GM06990 (cell line): ENCODE results near the gene CDH18.

ENCODE experiments used
- DNase-seq: peaks from one replicate; pipeline ENCODE4 v3.0.0-alpha.2; 2011; ENCODE audit not compliant: insufficient read length; ENCODE audit errors: extremely low read depth
- H3K27me3 ChIP-seq: replicated peaks from 2 replicates; pipeline ENCODE4 v1.6.0; 2011; ENCODE audit warnings: low read length; ENCODE audit not compliant: control insufficient read depth, insufficient read depth
- H3K36me3 ChIP-seq: 2 replicates; pipeline ENCODE4 v1.5.1; 2011; ENCODE audit warnings: low read length; ENCODE audit not compliant: control insufficient read depth, insufficient read depth
- H3K4me3 ChIP-seq: replicated peaks from 2 replicates; pipeline ENCODE4 v1.5.1; 2011; ENCODE audit warnings: low read depth, mild to moderate bottlenecking, control low read depth, low read length
- CTCF ChIP-seq: IDR thresholded peaks from 2 replicates; pipeline ENCODE4 v1.5.1; 2011; ENCODE audit warnings: low read length, control low read depth, mild to moderate bottlenecking, inconsistent platforms; ENCODE audit not compliant: insufficient read depth, poor library complexity, severe bottlenecking

The CDH18 gene

DNA sequence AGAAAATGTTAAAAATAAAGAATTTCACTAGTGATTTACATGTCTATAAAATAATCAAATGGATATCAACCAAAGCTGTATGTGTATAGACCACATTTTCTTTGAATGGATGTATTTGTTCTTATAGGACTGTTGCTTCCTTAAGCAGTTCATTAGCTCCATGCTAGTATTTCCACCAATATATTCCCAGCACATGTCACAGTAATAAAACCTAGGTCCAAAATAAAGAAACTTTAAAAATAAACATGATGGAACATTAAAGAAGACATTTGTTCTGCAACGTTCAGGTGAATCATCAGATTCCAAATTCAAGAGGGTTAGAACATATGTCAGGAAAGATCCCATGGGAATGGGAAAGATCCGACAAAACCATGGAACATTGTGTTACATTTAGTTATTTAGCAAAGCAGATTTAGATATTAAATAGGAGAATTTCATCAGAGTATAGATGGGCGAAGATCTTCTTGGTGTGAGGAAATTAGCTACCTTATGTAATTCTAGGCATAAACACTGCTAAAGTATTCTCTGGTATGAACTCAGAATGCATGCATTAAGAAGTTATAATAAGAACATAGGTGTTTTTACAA, 490.7 kb downstream of the CDH18 start:
- no peaks in the 10 kb centered on the region for H3K36me3 ChIP-seq
- H3K4me3 ChIP-seq: no peak overlapping the region
- H3K27me3 ChIP-seq: no peaks in the 10 kb centered on the region
- no peak for DNase-seq
- TF ChIP-seq CTCF: no peak

GRCh38 chr5:19496056-19496455, 491.9 kb downstream of the CDH18 start:
- H3K4me3 ChIP-seq: no peak overlapping the region
- H3K27me3 ChIP-seq: no peaks in the 10 kb centered on the region
- no peak for DNase-seq
- no peak for TF ChIP-seq CTCF
- H3K36me3 ChIP-seq: no peaks in the 10 kb centered on the region

DNA sequence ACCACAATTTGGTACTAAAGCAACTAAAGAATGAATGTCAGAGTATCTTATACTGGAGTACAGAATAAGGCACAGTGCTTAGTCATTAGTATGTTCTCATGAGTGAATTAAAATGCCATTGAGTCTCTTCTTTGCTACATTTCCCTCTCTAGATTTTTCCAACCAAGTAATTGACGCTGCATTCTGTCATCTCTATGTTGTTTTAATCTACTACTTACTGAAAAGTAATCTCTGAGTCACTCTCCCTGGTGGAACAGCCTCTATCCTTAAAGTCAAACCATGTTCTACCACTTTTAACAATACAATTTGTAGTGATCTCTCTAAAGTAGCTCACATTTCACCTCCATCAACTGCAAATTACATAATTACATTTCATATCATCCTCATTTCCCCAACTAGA, 495.1 kb downstream of the CDH18 start:
- Histone ChIP-seq H3K4me3 (no peak overlapping the region), H3K36me3 (no peaks in the 10 kb centered on the region), H3K27me3 (no peaks in the 10 kb centered on the region)
- DNase-seq: no peak
- no peak for TF ChIP-seq CTCF

DNA sequence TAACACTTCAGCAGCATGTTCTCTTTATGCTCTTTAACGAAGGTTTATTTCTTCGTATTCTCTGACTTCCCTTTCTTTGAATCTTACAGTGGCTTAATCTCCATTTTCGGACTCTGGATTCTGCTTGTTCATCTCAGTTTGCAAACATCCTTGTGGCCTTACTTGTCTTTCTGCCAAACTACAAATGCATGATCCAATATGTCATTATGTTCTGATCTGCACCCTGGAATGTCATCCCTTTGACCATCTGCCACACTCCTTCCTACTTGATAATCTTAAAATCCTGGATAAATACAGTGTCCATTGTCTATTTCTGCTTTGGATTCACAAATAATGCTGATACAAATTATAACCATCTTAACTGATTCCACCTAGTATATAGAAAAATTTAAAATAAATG, 499.2 kb downstream of the CDH18 start:
- no peaks in the 10 kb centered on the region for H3K36me3 ChIP-seq
- TF ChIP-seq CTCF: no peak
- DNase-seq: no peak
- H3K27me3 ChIP-seq: no peaks in the 10 kb centered on the region
- no peak overlapping the region for H3K4me3 ChIP-seq

- H3K4me3 ChIP-seq: no peak overlapping the region
- DNase-seq: no peak
- no peak for TF ChIP-seq CTCF
- no peaks in the 10 kb centered on the region for H3K36me3 ChIP-seq
- no peaks in the 10 kb centered on the region for H3K27me3 ChIP-seq
Observed at GRCh38 chr5:19487480-19487879, 500.5 kb downstream of the CDH18 start.

- H3K36me3 ChIP-seq: no peaks in the 10 kb centered on the region
- TF ChIP-seq CTCF: no peak
- no peak overlapping the region for H3K4me3 ChIP-seq
- no peaks in the 10 kb centered on the region for H3K27me3 ChIP-seq
- no peak for DNase-seq
Observed at GRCh38 chr5:19479562-19479961, 508.4 kb downstream of the CDH18 start.
